SIG-M5 (cell line): Measurements from ENCODE around the gene FGFBP3.
"Not testable (repeated sequence)": the region's sequence is repeated elsewhere in the genome, so short reads cannot be mapped to it uniquely, and the experiment has no call there.

Experiments
- DNase-seq: peaks from one replicate; lab custom pipeline; 2025; lab: John Stamatoyannopoulos, UW

Gene FGFBP3

DNA sequence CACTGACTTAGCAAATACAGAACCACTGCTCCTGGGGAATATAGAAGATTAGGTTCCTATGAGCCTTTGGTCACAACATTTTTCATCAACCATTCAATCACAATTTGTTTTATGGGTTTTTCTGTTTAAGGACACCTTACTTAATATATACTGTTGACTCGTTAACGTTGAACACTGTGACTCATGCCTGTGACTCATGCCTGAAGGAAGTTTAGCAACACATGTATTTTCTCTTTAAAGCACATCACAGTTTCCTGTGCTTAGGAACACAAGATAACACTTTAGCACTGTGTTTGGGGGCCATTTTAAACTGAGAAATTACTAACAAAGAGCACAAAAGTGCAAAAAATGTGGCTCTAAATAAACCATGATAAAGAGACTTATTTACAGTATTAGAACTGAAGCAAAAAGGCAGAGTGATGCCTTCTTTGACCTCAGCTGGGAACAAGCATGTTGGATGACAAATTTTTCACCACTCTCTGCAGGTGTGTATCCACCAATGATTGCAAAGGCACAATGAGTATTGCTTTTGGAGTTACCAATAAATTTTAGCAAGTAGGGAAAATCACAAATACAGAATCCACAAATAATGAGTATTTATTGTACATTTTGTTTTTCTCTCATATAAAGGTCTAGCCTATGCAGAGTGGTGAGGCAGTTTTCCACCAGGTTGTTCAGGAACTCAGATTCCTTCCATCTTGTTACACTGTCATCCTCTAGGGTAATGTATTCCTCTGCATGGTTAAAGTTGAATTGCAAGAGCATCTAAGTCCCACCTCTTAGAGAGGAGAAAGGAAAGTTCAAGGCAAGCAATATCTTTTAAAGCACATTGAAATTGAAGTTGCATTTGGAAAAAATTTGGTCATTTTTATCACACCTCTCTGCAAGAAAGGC lies 7.3 kb downstream of the FGFBP3 start:
- DNase-seq: peak; percentile 78

DNA sequence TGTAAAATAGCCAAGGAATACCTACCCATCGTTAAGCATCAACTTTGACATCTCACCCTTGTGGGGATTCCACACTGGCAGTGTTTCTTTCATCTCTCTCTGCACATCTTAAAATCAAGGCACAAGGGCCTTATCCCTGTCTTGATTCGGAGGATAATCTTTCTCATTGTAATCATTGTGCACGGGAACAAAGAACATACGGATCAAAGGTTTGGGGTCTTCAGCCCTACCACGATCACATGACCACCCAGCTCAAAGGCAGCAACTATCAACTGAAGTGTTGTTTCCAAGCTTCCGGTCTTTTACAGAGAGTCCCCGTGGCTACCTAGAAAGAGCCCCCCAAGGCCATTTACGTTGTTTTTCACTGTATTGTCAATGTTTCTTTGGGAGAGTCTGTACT lies 11.9 kb downstream of the FGFBP3 start:
- DNase-seq: no peak

DNA sequence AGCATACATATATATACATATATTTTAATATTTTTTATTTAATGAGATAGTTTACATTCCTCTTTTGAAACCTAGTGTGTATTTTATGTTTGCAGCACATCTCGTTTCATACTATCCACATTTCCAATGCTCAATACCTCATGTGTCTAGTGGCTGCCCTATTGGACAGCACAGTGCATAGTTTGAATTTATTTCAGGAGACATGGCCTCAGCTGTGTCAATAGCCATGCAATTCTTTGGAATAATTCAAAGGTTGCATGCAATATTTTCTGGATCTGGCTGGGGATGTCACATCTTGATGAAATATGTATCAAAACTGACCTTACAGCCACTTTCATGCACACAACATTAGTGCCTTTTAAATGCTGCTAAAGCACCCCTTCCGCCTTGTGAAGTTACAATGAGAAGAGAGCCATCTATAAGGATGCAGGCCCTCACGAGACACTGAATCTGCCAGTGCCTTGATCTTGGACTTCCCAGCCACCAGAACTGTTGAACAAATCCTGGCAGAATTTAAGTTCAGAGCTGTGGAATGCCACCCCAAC lies 13.0 kb downstream of the FGFBP3 start:
- DNase-seq: no peak

DNA sequence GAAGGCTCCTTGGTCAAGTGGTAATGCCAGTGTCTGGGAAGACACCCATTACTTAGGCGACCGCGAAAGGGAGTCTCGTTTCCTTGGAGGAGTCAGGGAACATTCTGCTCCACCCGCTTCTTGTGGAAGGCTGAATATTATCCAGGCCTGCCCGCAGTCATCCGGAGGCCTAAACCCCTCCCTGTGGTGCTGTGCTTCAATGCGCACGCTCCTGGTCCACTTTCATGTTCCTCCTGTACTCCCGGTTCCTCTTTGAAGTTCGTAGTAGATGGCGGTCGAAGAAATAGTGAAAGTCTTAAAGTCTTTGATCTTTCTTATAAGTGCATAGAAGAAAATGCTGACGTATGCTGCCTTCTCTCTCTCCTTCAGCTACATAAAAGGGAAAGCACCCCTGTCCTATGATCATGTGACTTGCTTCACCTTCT lies 15.0 kb downstream of the FGFBP3 start:
- DNase-seq: not testable (repeated sequence)

DNA sequence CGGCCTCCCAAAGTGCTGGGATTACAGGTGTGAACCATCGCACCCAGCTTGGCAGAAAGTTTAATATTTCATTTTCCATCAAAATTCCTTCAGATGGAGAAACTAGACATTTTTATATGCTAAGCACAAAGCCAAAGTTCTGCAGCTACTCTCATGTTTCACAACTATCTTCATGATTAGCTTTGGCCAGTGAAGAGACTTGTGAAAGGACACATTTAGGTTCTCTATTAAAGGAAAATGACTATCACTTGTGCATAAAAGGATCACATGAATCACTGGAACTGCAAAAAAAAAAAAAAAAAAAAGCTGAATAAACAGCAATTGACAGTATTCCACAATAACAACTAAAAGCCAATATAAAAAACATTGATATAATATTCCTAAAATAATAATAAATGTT lies 16.2 kb downstream of the FGFBP3 start:
- no peak for DNase-seq

DNA sequence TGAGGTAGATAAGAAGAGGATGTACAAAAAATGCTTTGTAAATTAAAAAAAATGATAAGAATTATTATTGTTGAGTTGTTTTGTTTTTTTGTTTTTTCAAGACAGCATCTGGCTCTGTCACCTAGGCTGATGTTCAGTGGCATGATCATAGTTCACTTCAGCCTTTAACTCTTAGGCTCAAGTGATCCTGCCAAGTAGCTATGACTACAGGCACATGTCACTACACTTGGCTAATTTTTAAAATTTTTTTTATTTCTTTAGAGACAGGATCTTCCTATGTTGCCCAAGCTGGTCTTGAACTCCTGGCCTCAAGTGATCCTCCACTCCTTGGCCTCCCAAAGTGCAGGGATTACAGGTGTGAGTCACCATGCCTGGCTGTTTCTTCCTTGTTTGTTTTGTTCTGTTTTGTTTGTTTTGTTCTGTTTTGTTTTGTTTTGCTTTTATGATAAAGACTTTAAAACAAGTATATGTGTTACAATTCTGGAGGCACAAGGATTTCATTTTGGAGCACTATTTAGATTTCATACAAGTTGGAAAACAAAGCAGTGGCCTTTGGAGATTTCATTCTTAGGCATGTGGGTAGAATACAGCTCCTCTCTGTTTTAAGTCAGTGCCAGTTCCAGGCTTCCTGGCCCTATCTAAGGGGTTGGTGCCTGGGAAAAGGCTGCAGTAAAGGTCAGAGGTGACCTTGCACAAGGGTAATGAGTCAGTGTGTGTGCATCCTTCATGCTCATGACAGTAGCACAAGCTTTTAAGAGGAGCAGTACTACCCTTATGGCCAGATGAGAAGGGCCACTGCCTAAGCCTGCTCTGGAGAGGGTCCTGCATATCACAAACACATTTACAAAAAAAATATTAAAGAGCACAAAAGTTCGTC lies 17.9 kb downstream of the FGFBP3 start:
- no peak for DNase-seq

DNA sequence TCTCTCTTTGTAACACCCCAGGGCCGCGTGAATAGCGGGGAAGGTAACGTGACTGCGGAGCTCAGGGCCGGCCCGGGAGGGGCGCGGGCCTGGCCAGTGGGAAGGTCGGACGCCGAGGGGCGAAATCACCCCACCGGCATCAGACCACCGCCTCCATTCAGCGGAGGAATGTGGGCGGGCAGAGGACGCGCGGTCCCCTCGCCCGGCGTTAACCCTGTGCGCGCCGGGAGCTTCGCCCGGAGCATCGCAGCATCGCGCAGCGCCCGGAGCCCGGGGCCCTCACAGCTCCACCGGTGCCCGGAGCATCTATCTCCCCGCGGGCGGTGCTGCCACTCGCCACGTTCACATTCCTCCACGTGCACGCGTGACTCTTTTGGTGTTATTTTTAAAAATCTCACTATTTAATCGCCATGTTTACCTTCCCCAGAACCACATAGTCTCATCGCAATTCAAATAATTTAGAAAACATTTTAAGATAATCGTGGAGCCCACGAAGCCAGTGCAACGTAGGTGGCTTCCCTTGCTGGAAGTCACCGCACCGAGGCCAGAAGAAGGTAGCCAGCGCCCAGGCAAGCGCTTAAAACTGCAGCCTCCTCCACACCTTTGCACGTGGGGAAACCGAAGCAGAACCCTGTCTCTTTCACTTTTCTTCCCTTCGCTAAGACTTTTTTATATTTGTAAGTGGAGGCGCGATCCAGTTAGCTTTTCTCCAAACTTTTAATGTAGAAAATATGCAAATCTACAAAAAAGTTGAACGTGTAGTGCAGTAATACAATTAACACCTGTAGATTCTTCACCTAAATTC lies 21.8 kb downstream of the FGFBP3 start:
- no peak for DNase-seq

DNA sequence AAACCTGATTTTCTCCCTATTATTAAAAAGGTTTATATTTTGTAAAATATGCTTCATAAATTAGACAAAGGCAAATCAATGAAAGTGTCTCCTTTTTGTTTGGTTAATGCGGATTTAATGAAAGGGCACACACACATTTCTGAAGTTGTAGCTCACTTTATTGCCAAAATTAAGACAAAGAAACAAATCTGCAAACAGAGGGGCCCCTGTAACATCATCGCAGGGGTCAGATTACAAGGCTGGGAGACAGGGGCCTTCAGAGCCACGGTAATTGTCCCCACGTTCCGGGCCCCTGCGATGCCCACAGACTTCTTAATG lies 22.4 kb downstream of the FGFBP3 start:
- no peak for DNase-seq

DNA sequence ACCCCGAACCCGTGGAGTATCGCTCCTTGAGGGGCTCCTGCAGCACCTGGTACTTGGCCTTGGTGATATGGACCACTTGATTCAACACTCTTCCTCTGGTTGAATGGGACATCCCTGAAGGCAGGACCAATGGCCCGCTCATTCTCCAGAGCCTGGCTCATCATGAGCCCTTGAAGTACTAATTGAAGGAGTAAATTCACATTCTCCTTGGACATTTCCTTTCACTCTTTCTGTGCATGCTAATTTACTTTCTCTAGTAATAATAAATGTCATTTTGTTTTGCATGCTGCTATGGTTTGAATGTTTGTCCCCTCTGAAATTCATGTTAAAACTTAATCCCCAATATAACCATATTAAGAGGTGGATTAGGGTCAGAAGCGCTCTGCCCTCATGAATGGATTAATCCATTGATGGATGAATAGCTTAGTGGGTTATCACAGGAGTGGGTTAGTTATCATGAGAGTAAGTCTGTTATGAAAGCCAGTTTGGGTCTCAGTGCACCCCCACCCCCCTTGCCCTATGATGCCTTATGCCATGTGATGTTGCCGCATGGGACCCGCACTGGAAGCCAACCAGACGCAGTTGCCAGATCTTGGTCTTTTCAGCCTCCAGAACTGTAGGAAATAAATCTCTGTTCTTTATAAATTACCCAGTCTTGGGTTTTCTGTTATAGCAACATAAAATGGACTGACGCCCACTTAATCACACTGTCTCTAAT lies 23.8 kb downstream of the FGFBP3 start:
- no peak for DNase-seq

DNA sequence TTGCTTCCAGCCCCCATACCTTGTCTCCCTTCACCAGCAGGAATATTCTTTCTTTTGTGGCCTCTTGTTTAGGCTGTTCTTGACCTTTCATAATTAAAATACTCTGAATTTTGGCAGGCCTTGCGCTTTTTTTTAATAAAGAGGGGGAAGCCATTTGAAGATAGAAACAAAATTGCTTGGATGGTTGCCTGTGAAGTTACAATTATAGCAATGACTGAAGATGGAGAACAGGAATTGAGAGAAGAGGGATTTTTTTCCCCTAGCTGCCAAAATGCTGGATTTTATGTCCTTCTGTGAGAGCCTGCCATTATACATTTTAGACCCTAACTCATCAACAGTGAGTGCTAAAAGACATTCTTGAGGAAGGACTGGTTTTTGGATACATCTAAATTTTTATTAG lies 24.8 kb downstream of the FGFBP3 start:
- DNase-seq: no peak

DNA sequence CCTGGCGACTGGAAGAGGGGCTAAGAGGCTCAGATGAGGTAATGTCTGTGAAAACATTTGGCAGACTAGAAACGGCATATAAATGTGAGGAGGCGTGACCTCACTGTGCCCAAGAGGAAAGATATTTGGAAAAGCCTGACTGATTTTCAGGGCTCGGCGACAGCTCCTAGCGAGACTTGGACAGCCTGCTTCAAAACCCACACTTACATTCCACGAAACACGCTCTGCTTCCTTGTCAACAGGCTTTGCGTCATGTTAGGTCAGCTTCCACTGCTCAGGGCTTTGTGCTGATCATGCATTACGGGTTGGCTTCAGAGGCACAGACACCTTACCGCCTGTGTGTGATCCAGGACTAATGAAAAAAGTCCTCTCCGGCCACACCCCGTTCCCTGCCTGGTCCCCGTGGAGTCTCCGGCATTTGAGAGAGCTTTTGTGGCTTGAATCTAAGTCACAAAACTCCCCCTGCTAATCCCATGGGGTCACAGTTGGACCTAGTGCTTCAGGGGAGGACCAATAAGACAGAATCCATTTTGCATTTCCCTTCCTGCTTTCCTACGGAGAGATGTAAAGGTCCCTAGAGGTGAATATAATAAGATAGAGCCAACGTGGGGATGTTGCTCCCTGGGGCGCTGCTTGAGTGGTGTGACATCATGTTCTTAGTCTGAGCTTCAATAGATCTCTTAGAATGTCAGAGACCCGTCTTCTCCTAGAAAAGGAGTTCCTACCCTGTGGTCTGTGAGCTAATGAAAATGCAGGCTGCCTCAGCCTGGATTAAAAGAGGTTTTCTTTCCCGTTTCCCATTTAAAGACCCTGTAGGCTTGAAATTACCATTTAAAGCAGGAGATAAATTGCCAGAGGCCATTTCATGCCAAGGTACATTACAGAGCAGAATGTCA lies 25.5 kb downstream of the FGFBP3 start:
- DNase-seq: no peak

DNA sequence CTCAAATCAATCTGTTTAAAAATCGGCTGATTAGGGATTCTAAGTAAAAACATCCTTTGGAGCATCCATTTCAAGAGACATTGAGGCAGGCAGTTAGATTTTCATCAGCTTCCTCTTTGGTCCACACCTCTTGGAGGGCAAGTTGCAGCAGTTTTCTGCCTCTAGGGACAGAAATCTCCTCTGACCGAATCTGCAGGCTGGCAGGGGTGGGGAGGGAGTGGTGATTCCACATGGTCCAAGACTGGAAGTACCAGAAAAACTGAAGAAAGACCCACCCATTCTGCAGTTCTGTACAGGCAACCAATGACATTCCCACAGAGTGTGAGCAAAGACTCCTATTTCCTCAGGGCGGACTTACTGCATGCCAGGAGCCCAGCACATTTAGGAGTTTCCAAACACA lies 29.0 kb downstream of the FGFBP3 start:
- no peak for DNase-seq

DNA sequence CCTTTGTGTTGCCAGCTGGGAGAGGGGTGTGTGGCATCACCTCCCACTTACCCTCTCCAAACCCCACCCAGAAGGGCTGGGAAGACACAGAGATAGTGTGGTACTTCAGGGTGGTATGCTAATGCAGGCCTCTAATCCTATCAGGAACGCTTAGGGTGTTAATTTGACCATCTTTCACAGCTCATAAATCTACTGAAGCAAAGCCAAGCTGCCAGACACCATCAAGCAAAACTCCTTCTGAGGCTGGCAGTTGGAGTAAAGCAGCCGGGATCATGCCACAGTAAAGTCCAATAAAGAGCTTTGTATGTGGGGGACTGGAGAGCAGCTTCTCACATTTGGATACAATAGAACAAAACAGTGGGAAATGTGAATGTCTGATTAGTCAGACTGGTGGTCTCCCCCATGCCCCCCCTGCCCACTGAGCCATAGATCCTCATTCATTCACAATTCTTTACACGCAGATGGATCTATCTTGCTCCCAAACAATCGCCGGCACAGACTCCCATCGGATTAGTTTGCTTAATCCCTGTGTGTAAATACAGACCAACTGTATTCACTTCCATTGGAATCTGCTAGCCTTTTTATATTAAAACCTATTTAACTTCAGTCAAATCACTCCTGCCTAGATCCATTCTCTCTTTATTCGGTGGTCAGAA lies 29.6 kb downstream of the FGFBP3 start:
- DNase-seq: no peak

DNA sequence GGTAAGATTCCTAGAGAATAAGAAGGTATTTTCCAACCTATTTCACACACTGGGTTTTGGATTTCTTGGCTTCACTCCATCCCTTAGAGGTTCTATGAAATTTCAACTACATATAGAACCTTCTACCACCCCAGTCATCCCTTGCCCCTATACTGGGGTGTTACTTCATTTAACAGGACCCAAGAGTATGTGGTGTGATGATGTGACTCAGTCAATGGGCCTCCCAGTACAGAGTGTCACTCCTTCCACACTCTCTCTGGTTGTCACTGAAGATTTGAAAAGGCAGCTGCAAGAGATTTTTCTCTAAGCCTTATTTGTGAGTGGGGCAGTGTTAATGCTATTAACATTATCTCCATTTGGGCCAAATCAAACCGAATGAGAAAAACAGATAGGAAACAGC lies 33.5 kb downstream of the FGFBP3 start:
- no peak for DNase-seq

DNA sequence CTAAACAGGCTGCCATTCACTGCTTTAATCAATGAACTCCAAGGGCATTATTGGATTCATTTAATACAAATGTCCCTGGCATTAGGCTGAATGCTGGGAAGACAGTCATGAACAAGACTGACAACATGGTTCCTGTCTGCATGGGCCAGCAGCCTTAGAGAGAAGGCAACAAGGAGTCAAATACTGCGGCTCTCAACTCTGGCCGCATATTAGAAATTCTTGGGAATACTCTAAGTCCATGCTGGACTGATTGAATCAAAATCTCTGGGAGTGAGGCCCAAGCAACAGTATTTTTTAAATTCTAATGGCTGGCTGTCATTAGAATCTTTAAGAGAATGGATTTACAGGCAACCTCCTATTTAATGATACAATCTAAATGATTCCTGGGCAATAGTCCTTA lies 34.1 kb downstream of the FGFBP3 start:
- DNase-seq: no peak

DNA sequence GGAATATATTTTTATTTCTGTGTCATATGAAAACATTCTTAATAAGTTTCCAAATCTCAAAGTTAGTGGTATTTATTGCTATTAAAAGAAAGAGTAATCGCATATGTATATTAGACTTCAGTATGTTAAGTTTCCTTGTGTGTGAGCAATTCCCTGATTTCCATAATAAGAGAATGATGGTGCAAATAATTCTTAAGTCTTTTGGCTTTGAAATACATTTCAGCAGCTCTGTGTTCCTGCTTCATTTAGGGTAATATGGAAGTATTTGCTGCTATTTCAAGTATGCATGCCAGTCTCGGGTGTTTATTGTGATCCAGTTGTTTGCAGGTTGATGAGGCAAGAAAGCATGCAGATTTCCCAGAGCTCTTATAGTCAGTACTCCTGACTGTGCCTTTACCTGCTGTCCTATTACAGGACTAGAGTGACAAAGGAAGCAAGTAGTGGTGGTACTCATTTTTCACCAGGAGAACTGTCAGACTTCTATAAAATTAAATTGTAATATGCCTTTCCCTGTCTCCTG lies 43.7 kb downstream of the FGFBP3 start:
- DNase-seq: no peak

DNA sequence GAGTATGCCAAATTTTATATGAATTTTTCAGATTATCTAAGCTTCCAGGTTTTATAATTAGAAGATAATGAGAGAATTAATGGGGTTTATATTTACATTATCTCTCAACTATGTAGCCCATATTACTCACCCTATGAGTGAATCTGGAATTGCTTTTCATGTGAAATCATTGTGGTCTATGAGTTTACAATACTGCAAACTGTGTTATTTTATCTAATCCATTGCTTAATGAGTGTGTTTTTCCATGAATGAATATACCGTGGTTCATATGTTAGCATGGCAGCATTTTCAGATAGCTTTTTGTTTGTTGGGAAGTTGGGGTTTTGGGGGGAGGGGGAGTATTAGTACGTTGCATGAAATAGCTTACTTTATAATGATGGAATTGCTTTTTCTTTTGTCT lies 44.5 kb downstream of the FGFBP3 start:
- DNase-seq: no peak

DNA sequence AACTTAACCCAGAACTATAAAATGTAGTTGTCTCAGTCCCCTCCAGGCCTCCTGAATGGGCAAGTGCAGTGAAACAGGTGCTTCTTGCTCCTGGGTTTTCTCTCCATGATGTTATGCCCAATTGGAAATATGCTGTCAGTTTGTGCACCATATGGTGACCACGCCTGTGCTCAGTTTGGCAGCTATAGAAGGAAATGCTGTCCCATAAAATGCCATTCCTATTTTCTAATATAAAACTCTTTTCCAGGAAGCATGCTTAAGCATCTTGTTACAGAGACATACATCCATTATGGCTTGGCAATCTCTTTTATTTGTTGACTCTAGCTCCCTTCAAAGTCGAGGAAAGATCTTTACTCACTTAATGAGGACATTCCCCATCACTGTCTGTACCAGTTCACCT lies 45.2 kb downstream of the FGFBP3 start:
- DNase-seq: no peak

DNA sequence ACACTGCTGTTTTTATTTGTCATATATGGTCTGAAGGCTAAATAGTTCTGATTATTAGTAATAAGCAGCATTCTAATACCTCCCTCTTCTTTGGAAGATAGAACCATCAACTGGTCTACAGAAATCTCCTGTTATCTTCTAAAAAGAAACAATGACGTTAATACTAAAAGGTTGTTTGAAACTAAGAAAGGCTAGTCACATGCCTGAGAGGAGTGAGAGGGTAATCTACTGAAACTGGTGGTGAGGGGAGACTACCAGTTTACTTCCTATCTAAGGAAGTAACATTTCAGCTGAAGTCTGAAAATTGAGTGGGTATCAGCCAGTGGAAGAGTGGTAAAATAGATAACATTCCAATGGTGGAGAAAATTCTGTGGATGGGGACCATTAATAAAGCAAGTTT lies 48.4 kb downstream of the FGFBP3 start:
- no peak for DNase-seq

DNA sequence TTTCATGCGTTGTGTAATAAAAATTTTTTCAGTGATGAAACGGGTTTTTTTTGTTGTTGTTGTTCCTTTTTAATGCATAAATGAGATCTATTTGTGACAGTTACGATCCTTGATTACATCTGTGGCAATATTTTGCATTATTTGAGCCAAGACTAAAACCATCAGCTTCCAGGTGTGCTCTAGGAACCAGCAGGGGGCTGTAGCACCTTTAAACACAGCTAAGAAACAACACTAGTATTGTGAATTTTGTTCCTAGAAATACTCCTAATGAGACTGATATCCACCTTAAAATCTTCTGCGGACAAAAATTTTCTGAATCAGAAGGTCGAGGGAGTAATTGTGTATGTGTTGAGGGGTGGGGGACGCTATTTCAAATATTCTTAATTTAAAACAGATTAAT lies 52.6 kb downstream of the FGFBP3 start:
- no peak for DNase-seq
